Measurements from ENCODE around the gene DLG2. TPM values are rescaled to one million over a fixed set of nuclear protein-coding genes. Genes with fewer than 3 reads are reported as not detected.

The DLG2 gene
- total RNA-seq, 2 experiments from 2014 or later, result 6.9 to 8.2 TPM

GRCh38 chr11:83871054-83871453 is 1756.1 kb downstream of the DLG2 start:
- Histone ChIP-seq H3K79me2 (ENCODE audit: insufficient read depth, low read depth, low read length) (no peaks in the 10 kb centered on the region), H3K4me2 (ENCODE audit: low read length) (no peak overlapping the region), H4K20me1 (ENCODE audit: insufficient read depth, low read length) (no peaks in the 10 kb centered on the region), H3K36me3 (ENCODE audit: insufficient read depth, low read length) (no peaks in the 10 kb centered on the region), H2AFZ (ENCODE audit: low read length) (no peak overlapping the region), H3K4me1 (ENCODE audit: insufficient read depth, low read length, poor library complexity, severe bottlenecking) (no peaks in the 10 kb centered on the region), H3K9me2 (ENCODE audit: insufficient read depth, low read length) (no peaks in the 10 kb centered on the region), H3K27ac (ENCODE audit: low read depth, low read length, poor library complexity, severe bottlenecking) (no peak overlapping the region), H3K4me3 (ENCODE audit: low read depth, low read length, poor library complexity, severe bottlenecking) (no peak overlapping the region), H3K9me3 (ENCODE audit: low read length) (no peaks in the 10 kb centered on the region)
- BruUV-seq (replicated peaks), result no TSS peak
- TF ChIP-seq EZH2phosphoT487 (IDR thresholded peaks at IDR 0.05; ENCODE audit: borderline replicate concordance, low read depth, low read length) (no peak), CTCF (conservative IDR thresholded peaks at IDR 0.05; ENCODE audit: low read length) (no peak)
- ChIA-PET CTCF (ENCODE audit: unreplicated experiment) (no interaction called here), POLR2A (no interaction called here)
- intact Hi-C loops (cut with micrococcal nuclease; ENCODE audit: unreplicated experiment), result no loop called here
- no peak for DNase-seq (ENCODE audit: low spot score)

DNA sequence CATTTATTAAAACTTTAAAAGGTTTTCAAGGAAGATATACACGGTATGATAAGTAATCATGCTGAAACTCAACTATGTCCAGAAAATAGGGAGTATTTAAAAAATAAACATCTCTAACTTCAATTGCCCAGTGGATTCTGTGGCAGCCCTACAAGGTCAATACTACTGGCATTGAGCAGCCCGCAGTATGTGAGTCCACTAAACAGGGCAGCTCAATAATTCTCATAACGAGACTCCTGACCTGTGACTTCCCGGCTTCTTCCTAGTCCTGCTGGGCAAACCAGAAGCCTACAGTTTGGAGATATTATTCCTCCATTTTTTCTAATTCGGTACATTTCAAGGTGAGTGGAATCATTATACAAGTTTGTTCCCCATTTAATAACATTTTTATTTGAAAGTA is 1760.5 kb downstream of the DLG2 start:
- Histone ChIP-seq H3K27ac (ENCODE audit: low read depth, low read length, poor library complexity, severe bottlenecking) (no peak overlapping the region), H3K79me2 (ENCODE audit: insufficient read depth, low read depth, low read length) (no peaks in the 10 kb centered on the region), H3K4me3 (ENCODE audit: low read depth, low read length, poor library complexity, severe bottlenecking) (no peak overlapping the region), H3K9me2 (ENCODE audit: insufficient read depth, low read length) (no peaks in the 10 kb centered on the region), H2AFZ (ENCODE audit: low read length) (no peak overlapping the region), H3K9me3 (ENCODE audit: low read length) (no peaks in the 10 kb centered on the region), H4K20me1 (ENCODE audit: insufficient read depth, low read length) (no peaks in the 10 kb centered on the region), H3K4me1 (ENCODE audit: insufficient read depth, low read length, poor library complexity, severe bottlenecking) (no peaks in the 10 kb centered on the region), H3K36me3 (ENCODE audit: insufficient read depth, low read length) (no peaks in the 10 kb centered on the region), H3K4me2 (ENCODE audit: low read length) (no peak overlapping the region)
- ChIA-PET CTCF (ENCODE audit: unreplicated experiment) (no interaction called here), POLR2A (interaction anchor here (0.7 kb wide), 1 partner anchor 341 kb away, joined by 3 read pairs; no protein-coding TSS in a partner anchor)
- no TSS peak for BruUV-seq (replicated peaks)
- DNase-seq (ENCODE audit: low spot score), result no peak
- intact Hi-C loops (cut with micrococcal nuclease; ENCODE audit: unreplicated experiment), result no loop called here
- TF ChIP-seq CTCF (conservative IDR thresholded peaks at IDR 0.05; ENCODE audit: low read length) (no peak), EZH2phosphoT487 (IDR thresholded peaks at IDR 0.05; ENCODE audit: borderline replicate concordance, low read depth, low read length) (no peak)

DNA sequence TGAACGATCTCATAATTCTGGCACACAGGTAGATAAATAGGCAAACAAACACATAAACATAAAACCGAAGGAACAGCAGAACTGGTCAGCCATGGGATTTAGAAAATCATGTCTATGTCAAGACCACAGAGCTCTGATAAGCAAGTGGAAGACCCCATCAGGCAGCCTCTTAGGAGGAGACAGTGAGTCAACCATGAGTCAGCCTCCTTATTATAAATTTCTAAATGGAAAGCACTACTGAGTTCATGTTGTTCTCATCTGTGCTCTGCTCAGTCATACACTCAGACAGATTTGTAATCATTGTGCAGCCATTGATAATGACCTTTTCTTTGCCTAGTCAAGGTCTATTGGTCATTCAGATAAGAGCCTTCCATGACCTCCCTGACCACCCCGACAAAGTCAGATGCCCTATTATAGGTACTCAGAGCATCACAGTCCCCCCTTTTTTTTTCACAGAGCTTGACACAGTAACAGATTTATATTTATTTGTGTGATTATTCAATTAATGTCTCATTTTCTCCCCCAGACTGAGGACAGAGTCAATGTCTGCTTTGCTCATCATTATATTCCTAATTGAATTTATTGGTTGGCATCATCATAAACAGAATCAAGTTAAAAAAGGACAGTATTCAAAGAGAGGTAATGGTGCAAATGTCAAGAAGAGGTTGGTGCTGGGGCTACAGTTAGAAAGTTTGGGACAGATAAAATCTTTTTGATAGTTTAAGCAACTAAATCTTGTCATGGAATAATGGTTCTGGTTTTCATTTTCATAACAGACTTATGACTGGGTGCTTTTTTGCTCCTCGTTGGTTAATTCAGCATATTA is 1761.3 kb downstream of the DLG2 start:
- Histone ChIP-seq H3K4me2 (ENCODE audit: low read length) (no peak overlapping the region), H3K9me2 (ENCODE audit: insufficient read depth, low read length) (no peaks in the 10 kb centered on the region), H2AFZ (ENCODE audit: low read length) (no peak overlapping the region), H3K4me1 (ENCODE audit: insufficient read depth, low read length, poor library complexity, severe bottlenecking) (no peaks in the 10 kb centered on the region), H3K4me3 (ENCODE audit: low read depth, low read length, poor library complexity, severe bottlenecking) (no peak overlapping the region), H4K20me1 (ENCODE audit: insufficient read depth, low read length) (no peaks in the 10 kb centered on the region), H3K9me3 (ENCODE audit: low read length) (no peaks in the 10 kb centered on the region), H3K36me3 (ENCODE audit: insufficient read depth, low read length) (no peaks in the 10 kb centered on the region), H3K79me2 (ENCODE audit: insufficient read depth, low read depth, low read length) (no peaks in the 10 kb centered on the region), H3K27ac (ENCODE audit: low read depth, low read length, poor library complexity, severe bottlenecking) (no peak overlapping the region)
- no peak for DNase-seq (ENCODE audit: low spot score)
- POLR2A ChIA-PET, result no interaction called here
- no TSS peak for BruUV-seq (replicated peaks)
- TF ChIP-seq CTCF (conservative IDR thresholded peaks at IDR 0.05; ENCODE audit: low read length) (no peak), EZH2phosphoT487 (IDR thresholded peaks at IDR 0.05; ENCODE audit: borderline replicate concordance, low read depth, low read length) (no peak)
- CTCF ChIA-PET (ENCODE audit: unreplicated experiment), result no interaction called here
- intact Hi-C loops (cut with micrococcal nuclease; ENCODE audit: unreplicated experiment), result no loop called here
